HG02588 (cell line): ENCODE measurements around the gene OAT.

Source experiments
- ATAC-seq: cut with Tn5 transposase; IDR thresholded peaks from one replicate; pipeline ENCODE4 v1.9.1; 2021; ENCODE audit warnings: mild to moderate bottlenecking, moderate library complexity; ENCODE audit not compliant: unreplicated experiment

The OAT gene

DNA sequence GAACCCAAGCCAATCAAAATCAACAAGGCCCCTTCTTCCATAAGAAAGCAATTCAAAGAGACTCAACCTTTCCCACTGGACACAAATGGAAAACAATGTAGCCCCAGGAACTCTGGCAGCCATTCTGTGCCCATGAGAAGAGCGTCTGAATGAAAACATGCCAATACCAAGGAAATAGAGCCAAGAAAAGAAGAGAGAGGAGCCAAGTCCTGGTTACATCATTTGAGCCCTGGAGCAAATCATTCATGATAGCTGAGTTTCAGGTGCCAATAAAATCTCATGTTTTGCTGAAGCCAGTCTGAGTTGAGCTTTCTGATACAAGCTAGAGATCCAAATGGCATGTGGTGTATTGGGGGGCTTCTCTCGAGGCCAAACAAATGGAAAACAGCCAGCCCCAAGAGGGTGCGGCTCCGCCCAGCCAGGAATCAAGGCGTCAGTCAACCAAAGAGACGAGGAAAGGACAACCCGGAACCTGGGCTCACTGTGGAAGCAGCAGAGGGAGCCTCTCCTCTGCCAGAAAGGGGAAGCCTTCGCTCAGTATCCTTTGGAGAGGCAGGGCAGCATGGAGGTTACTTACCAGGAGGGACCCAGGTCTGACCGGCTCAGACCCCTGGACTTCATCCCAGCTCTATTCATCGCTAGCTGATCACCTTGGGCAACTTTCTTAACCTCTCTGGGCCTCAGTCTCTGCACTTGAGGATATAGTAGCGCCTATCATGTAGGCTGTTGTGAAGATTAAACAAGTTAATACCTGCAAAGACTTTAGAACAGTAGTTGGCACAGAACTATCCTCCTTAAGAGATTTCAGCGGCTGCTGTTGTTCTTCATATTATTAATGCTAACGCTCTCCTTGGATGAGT is 61.8 kb downstream of the OAT start:
- no peak for ATAC-seq

DNA sequence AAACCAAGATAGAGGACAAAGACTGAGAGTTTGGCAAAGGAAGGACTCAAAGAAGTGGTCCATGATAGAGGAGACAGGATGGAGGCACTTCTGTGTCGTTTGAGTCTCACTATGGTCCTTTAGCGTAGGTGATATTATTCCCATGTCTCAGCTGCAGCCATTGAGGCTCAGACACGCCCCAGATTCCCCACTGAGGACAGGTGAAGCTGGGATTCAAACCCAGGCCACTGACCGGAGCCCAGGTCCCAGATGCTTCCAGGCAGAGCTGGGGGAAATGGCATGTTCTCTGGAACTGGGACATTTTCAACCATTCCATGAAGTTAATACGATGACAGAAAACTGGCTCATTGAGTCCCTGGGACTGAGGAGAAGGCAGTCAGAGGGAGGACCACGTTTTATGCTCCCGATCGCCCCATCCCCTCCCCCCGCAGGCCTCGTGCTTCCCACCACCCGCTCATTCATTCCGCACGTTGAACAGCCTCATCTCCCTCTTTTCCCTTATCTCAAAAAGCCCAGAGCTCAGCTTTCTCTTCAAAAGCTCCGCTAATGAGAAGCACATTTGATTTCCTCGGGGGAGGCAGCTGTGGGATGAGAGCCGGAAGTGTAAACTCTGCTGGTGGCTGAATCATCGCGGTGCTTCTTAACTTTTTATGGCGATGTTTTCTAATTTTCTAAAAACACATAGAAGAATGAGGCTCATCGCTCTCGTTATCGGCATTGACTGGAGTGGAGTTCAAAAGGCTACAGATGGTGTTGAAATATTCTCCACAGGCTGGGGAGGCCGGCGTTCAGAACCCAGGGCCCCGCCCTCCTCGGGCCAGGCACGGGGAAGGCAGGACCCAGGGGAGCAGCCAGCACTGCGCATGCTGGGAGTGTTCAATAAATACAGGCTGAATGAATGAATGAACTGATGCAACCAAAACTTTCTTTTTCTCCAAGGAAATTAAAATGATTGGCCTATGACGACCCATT is 64.0 kb downstream of the OAT start:
- ATAC-seq, result peak; percentile 71

DNA sequence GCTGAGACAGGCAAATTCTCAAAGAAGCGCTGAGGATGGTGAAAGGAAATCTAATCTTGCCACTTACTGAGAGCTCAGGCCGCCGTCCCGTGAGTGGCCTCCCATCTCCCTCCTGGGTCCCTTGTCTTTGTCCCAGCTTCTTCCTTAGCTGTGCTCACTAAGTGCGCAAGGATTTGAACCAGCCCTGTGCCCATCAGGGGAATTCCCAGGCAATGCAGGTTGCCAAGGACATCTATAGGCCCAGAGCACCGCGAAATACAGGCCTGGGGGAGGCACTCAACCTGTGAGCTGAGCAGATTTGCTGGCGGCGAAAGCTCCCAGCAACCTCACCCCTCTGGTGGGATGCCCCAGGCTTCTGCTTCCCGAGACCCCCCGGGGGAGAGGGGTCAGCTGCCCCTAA is 64.8 kb downstream of the OAT start:
- no peak for ATAC-seq

DNA sequence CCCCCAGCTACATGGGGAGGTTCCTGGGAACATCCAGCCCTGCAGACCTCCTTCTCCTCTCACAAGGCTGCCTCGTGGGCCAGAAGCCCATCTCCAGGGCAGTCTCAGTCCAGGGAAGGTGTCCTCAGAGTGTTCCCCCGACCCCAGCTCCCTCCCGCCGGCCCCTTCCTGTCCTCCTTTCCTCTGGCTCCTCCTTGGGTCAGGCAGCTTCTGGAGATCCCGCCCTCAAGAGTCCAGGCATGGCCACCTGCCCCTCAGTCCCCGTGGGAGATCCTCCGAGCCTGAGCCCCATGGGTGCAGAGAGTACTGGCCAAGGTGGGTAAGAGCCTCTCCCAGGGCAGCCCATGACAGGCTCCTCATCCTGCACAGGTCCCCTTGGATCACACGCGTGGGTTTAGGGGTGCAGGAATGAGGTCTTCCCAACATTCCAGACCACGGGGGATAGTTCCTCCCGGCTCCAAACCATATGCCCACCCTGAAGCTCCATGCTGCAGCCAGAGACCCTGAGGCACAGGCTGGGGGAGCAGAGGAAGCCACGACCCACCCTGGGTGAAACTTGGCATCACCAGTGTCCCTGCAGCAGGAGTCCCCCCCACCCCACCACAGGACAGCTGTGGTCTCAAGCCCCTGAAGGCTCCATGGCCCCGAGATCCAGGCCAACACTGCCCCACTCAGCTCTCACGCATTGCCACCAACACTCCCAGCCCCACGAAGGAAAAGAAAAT is 65.5 kb downstream of the OAT start:
- ATAC-seq, result no peak

DNA sequence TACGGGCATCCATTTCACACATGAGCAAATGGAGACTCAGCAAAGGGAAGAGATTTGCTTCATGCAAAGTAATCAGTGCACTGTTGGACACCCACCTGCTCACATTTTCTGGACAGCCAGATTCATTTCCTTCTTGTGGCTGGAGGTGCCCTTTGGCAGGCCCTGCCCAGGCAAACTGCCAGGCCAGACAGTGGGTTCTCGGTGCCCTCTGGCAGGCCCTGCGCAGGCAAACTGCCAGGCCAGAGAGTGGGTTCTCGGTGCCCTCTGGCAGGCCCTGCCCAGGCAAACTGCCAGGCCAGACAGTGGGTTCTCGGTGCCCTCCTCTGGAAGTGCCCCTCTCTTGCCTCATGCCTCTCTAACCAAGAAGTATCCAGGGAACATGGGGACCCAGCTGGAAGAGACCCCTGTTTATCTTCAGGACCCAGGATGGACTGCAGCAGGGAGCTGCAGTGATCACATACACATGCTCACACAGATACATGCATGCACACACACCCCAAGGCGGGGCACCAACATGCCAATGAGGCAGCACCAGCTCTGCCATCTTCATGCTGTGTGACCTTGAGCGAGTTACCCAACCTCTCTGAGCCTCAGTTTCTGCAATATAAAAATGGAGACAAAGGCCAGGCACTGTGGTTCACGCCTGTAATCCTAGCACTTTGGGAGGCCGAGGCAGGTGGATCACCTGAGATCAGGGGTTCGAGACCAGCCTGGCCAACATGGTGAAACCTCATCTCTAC is 67.1 kb downstream of the OAT start:
- no peak for ATAC-seq

DNA sequence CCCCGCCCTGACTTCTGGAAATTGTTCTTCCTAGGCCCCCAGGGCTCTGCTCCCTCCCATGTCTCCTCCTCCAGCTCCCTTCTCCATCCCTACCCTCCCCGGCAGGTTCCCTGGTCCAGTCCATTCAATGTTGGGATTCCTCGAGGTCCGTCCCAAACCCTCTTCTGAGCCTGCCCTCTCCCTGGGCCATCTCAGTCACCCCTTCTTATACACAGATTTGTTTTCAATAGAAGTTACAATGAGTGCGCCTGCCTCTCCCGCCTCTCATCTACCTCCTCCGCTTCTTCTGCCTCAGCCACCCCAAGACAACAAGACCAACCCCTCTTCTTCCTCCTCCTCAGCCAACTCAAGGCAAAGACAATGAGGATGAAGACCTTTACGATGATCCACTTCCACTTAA is 67.9 kb downstream of the OAT start:
- no peak for ATAC-seq

DNA sequence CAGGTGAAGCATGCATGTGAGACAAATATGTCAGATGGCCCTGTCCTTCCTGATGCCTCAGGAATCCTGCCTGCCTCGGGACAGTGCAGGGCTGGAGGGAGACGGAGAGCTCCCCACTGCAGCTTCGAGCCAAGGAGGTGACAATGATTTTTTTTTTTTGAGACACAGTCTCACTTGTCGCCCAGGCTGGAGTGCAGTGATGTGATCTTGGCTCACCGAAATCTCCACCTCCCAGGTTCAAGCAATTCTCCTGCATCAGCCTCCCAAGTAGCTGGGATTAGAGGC is 68.8 kb downstream of the OAT start:
- ATAC-seq, result no peak

DNA sequence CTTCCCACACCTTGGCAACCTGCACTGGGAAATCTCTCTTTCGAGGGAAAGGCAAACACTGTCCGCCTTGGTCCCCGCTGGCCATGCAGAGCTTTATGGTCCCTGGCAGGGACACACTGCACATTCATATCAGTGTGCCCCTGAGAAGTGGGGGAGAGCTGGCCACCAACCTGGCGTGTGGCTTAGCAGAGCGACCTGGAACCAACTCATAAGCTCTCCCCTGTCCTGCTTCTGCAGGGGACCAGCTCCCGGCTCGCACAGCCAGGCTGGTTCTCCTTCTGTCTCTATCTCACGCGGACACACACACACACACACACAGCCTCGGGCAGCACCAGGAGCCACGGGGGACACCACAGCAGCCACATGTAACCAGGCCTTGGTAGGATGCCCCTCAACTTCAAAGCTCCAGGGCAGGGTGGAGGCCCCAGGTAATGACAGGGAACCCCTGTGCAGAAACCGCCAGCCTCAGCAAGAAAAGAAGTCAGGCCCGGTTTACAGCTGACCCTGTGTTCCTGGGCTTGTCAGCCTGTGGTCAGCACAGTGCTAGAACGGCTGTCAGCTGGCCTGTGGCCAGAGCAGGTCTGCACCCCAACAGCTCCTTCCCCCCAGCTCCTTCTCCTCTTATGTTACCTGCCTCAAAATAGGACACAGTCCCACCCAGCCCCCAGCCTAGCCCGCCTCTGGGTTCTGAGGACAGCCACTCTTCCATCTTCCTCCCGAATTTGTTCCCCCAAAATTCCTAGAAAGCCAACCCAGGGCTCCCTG is 69.3 kb downstream of the OAT start:
- ATAC-seq, result no peak

DNA sequence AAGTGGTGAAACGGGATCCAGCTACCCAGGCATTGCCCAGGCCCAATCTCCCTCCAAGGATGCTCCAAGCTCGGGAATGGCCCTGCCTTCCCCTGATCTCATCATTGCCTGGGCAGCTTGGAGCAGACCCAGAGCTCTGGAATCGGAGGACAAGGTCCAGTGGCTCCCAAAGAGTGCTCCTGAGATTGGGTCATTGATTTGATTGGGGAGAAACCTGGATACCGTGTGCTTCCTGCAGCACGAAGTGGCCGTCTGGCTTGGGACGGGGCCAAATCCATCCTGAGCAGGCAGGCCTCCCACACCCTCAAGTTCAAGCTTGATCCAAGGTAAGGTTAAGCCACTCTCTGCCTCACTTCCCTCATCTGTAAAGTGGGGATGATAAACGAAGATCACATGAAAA is 69.9 kb downstream of the OAT start:
- no peak for ATAC-seq

DNA sequence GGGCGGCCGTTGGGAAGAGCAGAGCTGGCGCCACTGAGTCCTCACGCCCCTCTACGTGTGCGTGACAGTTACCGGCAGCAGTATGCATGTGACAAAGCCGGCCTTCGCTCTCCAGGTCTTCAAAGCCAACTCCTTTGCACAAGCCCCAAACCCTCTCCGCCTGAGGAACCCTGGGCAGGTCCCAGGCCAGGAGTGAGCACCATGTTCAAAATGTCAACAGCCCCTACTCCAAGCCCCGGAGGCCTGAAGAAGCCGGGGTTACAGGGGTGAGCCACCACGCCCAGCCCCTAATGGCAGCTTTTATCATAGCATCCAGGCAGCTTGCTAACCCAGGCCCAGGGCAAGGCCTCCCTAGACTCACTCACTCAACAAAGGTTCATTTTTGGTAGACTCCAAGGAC is 70.8 kb downstream of the OAT start:
- no peak for ATAC-seq
